Tibial nerve (tissue), 4 donors: ENCODE measurements around the gene VPS13D. TPM values are rescaled to one million over a fixed set of nuclear protein-coding genes. Genes with fewer than 3 reads are reported as not detected.

Experiments used
- DNase-seq, 2 donors: peaks; one replicate each; pipeline ENCODE4 v3.0.0-alpha.2; 2019; ENCODE audit warnings: low spot score in 2 of 2
- H3K27ac ChIP-seq, 4 donors: fragments of 200-600 bp; sonication (generic) in 3 of 4; one replicate each; pipeline ENCODE4 v1.5.1; 2017 to 2019; ENCODE audit warnings: mild to moderate bottlenecking in 1 of 4
- H3K27me3 ChIP-seq, 2 donors: fragments of 200-600 bp; sonication (generic) in 1 of 2; one replicate each; pipeline versions ENCODE4 v1.5.1 to v1.6.0; 2017 to 2019
- H3K36me3 ChIP-seq, 3 donors: fragments of 200-600 bp; sonication (generic); one replicate each; pipeline ENCODE4 v1.5.1; 2018 to 2019
- H3K4me1 ChIP-seq, 4 donors: fragments of 200-600 bp; sonication (generic) in 3 of 4; one replicate each; pipeline ENCODE4 v1.5.1; 2017 to 2019
- H3K4me3 ChIP-seq, 4 donors: fragments of 200-600 bp; sonication (generic) in 3 of 4; one replicate each; pipeline ENCODE4 v1.5.1; 2017 to 2019; ENCODE audit warnings: mild to moderate bottlenecking in 1 of 4, moderate library complexity in 1 of 4
- H3K9me3 ChIP-seq, 4 donors: fragments of 200-600 bp; sonication (generic) in 3 of 4; one replicate each; pipeline ENCODE4 v1.5.1; 2017 to 2019
- CTCF ChIP-seq, 5 experiments: fragments of 200-600 bp in 3 of 5; fragments of 450-650 bp in 2 of 5; sonication (generic) in 3 of 5; IDR thresholded peaks; one replicate each; pipeline ENCODE4 v1.5.1; 2016 to 2019; ENCODE audit warnings: antibody characterized with exemption in 5 of 5, mild to moderate bottlenecking in 3 of 5, moderate library complexity in 2 of 5
- EP300 ChIP-seq, 2 donors: sonication (generic); formaldehyde crosslinking; IDR thresholded peaks; one replicate each; pipeline ENCODE4 v1.6.1; 2017; ENCODE audit warnings: antibody characterized with exemption in 2 of 2, mild to moderate bottlenecking in 1 of 2
- POLR2A ChIP-seq, 2 donors: fragments of 450-650 bp; IDR thresholded peaks; one replicate each; pipeline ENCODE4 v1.6.1; 2017; ENCODE audit warnings: antibody characterized with exemption in 2 of 2, mild to moderate bottlenecking in 2 of 2, moderate library complexity in 2 of 2
- WGBS, 2 donors: methylation state at CpG; one replicate each; pipeline ENCODE4 v1.1.5; 2018; 5-methylcytosine and 5-hydroxymethylcytosine counted together
- total RNA-seq, 4 donors: library from RNA; depleted of rRNA; stranded (reverse); fragments of >200 nt; gene quantifications; one replicate each; pipeline ENCODE4 v1.1.0, GENCODE V29; 2016

VPS13D gene
- total RNA-seq, 4 donors from 2014 or later, result 99.2 to 132 (median 110) TPM

- Histone ChIP-seq H3K4me3 (no peak overlapping the region), H3K36me3 (peaks cover 3 to 61% (median 5%) of the 10 kb centered on the region in 3 donors), H3K4me1 (peaks cover 0 to 4% (median 0%) of the 10 kb centered on the region in 4 donors), H3K27ac (no peak overlapping the region), H3K9me3 (no peaks in the 10 kb centered on the region), H3K27me3 (no peaks in the 10 kb centered on the region)
- TF ChIP-seq CTCF (IDR thresholded peaks at IDR 0.05) (no peak), POLR2A (IDR thresholded peaks at IDR 0.05) (no peak), EP300 (IDR thresholded peaks at IDR 0.05) (no peak)
- no peak for DNase-seq
- 84% methylated on average over 5 of the region's 5 CpGs for WGBS, 2 donors
Measured at GRCh38 chr1:12285496-12286143, 55.8 kb downstream of the VPS13D start.

GRCh38 chr1:12287869-12288268, 58.0 kb downstream of the VPS13D start:
- WGBS, 2 donors, result 73 to 83% methylated on average over 3 of the region's 3 CpGs
- DNase-seq, result no peak
- Histone ChIP-seq H3K27me3 (no peaks in the 10 kb centered on the region), H3K9me3 (no peaks in the 10 kb centered on the region), H3K27ac (no peak overlapping the region), H3K4me1 (peaks cover 0 to 4% (median 0%) of the 10 kb centered on the region in 4 donors), H3K4me3 (no peak overlapping the region), H3K36me3 (peaks cover 0 to 58% (median 3%) of the 10 kb centered on the region in 3 donors)
- TF ChIP-seq EP300 (IDR thresholded peaks at IDR 0.05) (no peak), CTCF (IDR thresholded peaks at IDR 0.05) (no peak), POLR2A (IDR thresholded peaks at IDR 0.05) (no peak)

DNA sequence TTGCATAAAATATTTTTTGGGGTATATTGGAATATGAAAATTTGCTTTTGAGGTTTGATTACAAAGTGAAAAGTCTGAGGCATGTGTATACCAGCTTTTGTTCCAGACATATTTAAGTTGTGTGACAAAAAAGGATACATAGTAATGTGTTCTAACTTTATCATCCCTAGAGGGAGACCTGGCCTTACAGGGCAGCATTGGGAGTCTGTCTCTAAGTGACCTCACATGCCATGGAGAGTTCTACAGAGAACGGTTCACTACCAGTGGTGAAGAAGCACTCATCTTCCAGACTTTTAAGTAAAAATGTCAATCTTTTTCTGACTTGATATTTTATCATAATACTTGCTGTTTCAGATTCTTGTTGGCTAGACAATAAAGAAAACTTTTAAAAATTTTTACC, 61.0 kb downstream of the VPS13D start:
- Histone ChIP-seq H3K4me1 (peaks cover 0 to 4% (median 0%) of the 10 kb centered on the region in 4 donors), H3K27ac (no peak overlapping the region), H3K36me3 (peaks cover 0 to 67% (median 9%) of the 10 kb centered on the region in 3 donors), H3K27me3 (no peaks in the 10 kb centered on the region), H3K9me3 (no peaks in the 10 kb centered on the region), H3K4me3 (no peak overlapping the region)
- 66 to 72% methylated on average over 1 of the region's 1 CpG for WGBS, 2 donors
- TF ChIP-seq EP300 (IDR thresholded peaks at IDR 0.05) (no peak), CTCF (IDR thresholded peaks at IDR 0.05) (no peak), POLR2A (IDR thresholded peaks at IDR 0.05) (no peak)
- no peak for DNase-seq

DNA sequence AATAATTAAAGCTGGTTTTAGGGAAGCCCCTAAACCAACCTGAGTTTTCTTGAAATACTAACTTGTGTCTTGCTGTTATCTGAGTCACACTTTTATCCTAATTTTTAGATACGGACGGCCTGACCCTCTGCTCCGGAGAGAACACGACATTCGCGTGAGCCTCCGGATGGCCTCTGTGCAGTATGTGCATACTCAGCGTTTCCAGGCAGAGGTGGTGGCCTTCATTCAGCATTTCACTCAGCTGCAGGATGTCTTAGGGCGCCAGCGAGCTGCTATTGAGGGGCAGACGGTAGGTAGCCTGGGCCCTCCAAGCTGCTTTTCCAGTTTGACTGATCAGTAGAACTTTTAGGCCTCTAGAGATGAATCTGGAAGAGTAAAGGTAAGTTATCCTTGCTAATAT, 63.6 kb downstream of the VPS13D start:
- H3K9me3 ChIP-seq, result no peaks in the 10 kb centered on the region
- no peak for DNase-seq
- no peaks in the 10 kb centered on the region for H3K4me1 ChIP-seq
- TF ChIP-seq EP300 (IDR thresholded peaks at IDR 0.05), result no peak
- peaks cover 0 to 79% (median 9%) of the 10 kb centered on the region in 3 donors for H3K36me3 ChIP-seq
- 85 to 89% methylated on average over 11 of the region's 11 CpGs for WGBS, 2 donors
- no peak overlapping the region for H3K4me3 ChIP-seq
- no peaks in the 10 kb centered on the region for H3K27me3 ChIP-seq
- no peak overlapping the region for H3K27ac ChIP-seq

GRCh38 chr1:12294076-12294475, 64.2 kb downstream of the VPS13D start:
- Histone ChIP-seq H3K27ac (no peak overlapping the region), H3K4me1 (no peaks in the 10 kb centered on the region), H3K9me3 (no peaks in the 10 kb centered on the region), H3K4me3 (no peak overlapping the region), H3K27me3 (no peaks in the 10 kb centered on the region), H3K36me3 (peaks cover 0 to 74% (median 9%) of the 10 kb centered on the region in 3 donors)
- 93 to 94% methylated on average over 3 of the region's 3 CpGs for WGBS, 2 donors
- DNase-seq, result no peak
- no peak for TF ChIP-seq POLR2A (IDR thresholded peaks at IDR 0.05)
- no peak for TF ChIP-seq EP300 (IDR thresholded peaks at IDR 0.05)
- TF ChIP-seq CTCF (IDR thresholded peaks at IDR 0.05), result no peak
